ENCODE data around the gene CHST9.

The CHST9 gene

GRCh38 chr18:26971409-26971808 is 213.7 kb downstream of the CHST9 start:
- no peak overlapping the region for H3K27ac ChIP-seq
- H3K27me3 ChIP-seq (ENCODE audit: insufficient read depth, low read depth): no peaks in the 10 kb centered on the region
- H2AFZ ChIP-seq (ENCODE audit: low read depth): no peak overlapping the region
- H3K9ac ChIP-seq: no peak overlapping the region
- H3K4me3 ChIP-seq (IDR thresholded peaks at IDR 0.05; ENCODE audit: insufficient read depth, low read depth, low read length): no peak overlapping the region
- H3K4me1 ChIP-seq (ENCODE audit: low read depth, poor library complexity, severe bottlenecking): no peaks in the 10 kb centered on the region
- H4K20me1 ChIP-seq (ENCODE audit: insufficient read depth): no peaks in the 10 kb centered on the region
- H3K36me3 ChIP-seq (ENCODE audit: insufficient read depth): no peaks in the 10 kb centered on the region
- no peak for TF ChIP-seq CTCF (conservative IDR thresholded peaks at IDR 0.05; ENCODE audit: low read depth, low read length)
- no peaks in the 10 kb centered on the region for H3K79me2 ChIP-seq (ENCODE audit: insufficient read depth, low read depth)
- no peak overlapping the region for H3K4me2 ChIP-seq

GRCh38 chr18:26970637-26971036 is 214.5 kb downstream of the CHST9 start:
- H3K27ac ChIP-seq: no peak overlapping the region
- H3K9ac ChIP-seq: no peak overlapping the region
- no peaks in the 10 kb centered on the region for H4K20me1 ChIP-seq (ENCODE audit: insufficient read depth)
- H3K4me2 ChIP-seq: no peak overlapping the region
- H2AFZ ChIP-seq (ENCODE audit: low read depth): no peak overlapping the region
- no peak for TF ChIP-seq CTCF (conservative IDR thresholded peaks at IDR 0.05; ENCODE audit: low read depth, low read length)
- no peak overlapping the region for H3K4me3 ChIP-seq (IDR thresholded peaks at IDR 0.05; ENCODE audit: insufficient read depth, low read depth, low read length)
- no peaks in the 10 kb centered on the region for H3K36me3 ChIP-seq (ENCODE audit: insufficient read depth)
- H3K79me2 ChIP-seq (ENCODE audit: insufficient read depth, low read depth): no peaks in the 10 kb centered on the region
- no peaks in the 10 kb centered on the region for H3K4me1 ChIP-seq (ENCODE audit: low read depth, poor library complexity, severe bottlenecking)
- no peaks in the 10 kb centered on the region for H3K27me3 ChIP-seq (ENCODE audit: insufficient read depth, low read depth)

- Histone ChIP-seq H4K20me1 (ENCODE audit: insufficient read depth) (no peaks in the 10 kb centered on the region), H3K27ac (no peak overlapping the region), H3K4me2 (no peak overlapping the region), H3K79me2 (ENCODE audit: insufficient read depth, low read depth) (no peaks in the 10 kb centered on the region), H3K36me3 (ENCODE audit: insufficient read depth) (no peaks in the 10 kb centered on the region), H3K4me3 (IDR thresholded peaks at IDR 0.05; ENCODE audit: insufficient read depth, low read depth, low read length) (no peak overlapping the region), H3K9ac (no peak overlapping the region), H3K27me3 (ENCODE audit: insufficient read depth, low read depth) (no peaks in the 10 kb centered on the region), H3K4me1 (ENCODE audit: low read depth, poor library complexity, severe bottlenecking) (no peaks in the 10 kb centered on the region), H2AFZ (ENCODE audit: low read depth) (no peak overlapping the region)
- TF ChIP-seq CTCF (conservative IDR thresholded peaks at IDR 0.05; ENCODE audit: low read depth, low read length): no peak
Observed at GRCh38 chr18:26965206-26965605, 219.9 kb downstream of the CHST9 start.

GRCh38 chr18:26963292-26963691 is 221.8 kb downstream of the CHST9 start:
- H2AFZ ChIP-seq (ENCODE audit: low read depth): no peak overlapping the region
- H3K4me3 ChIP-seq (IDR thresholded peaks at IDR 0.05; ENCODE audit: insufficient read depth, low read depth, low read length): no peak overlapping the region
- H3K4me1 ChIP-seq (ENCODE audit: low read depth, poor library complexity, severe bottlenecking): no peaks in the 10 kb centered on the region
- H3K27ac ChIP-seq: no peak overlapping the region
- no peak for TF ChIP-seq CTCF (conservative IDR thresholded peaks at IDR 0.05; ENCODE audit: low read depth, low read length)
- no peak overlapping the region for H3K4me2 ChIP-seq
- H3K27me3 ChIP-seq (ENCODE audit: insufficient read depth, low read depth): no peaks in the 10 kb centered on the region
- H3K79me2 ChIP-seq (ENCODE audit: insufficient read depth, low read depth): no peaks in the 10 kb centered on the region
- H4K20me1 ChIP-seq (ENCODE audit: insufficient read depth): no peaks in the 10 kb centered on the region
- H3K9ac ChIP-seq: no peak overlapping the region
- no peaks in the 10 kb centered on the region for H3K36me3 ChIP-seq (ENCODE audit: insufficient read depth)

GRCh38 chr18:26961839-26962238 is 223.3 kb downstream of the CHST9 start:
- Histone ChIP-seq H3K36me3 (ENCODE audit: insufficient read depth) (no peaks in the 10 kb centered on the region), H3K79me2 (ENCODE audit: insufficient read depth, low read depth) (no peaks in the 10 kb centered on the region), H4K20me1 (ENCODE audit: insufficient read depth) (no peaks in the 10 kb centered on the region), H3K27me3 (ENCODE audit: insufficient read depth, low read depth) (no peaks in the 10 kb centered on the region), H3K4me1 (ENCODE audit: low read depth, poor library complexity, severe bottlenecking) (no peaks in the 10 kb centered on the region), H2AFZ (ENCODE audit: low read depth) (no peak overlapping the region), H3K4me2 (no peak overlapping the region), H3K9ac (no peak overlapping the region), H3K27ac (no peak overlapping the region), H3K4me3 (IDR thresholded peaks at IDR 0.05; ENCODE audit: insufficient read depth, low read depth, low read length) (no peak overlapping the region)
- no peak for TF ChIP-seq CTCF (conservative IDR thresholded peaks at IDR 0.05; ENCODE audit: low read depth, low read length)
